ENCODE results near the gene ZFP91. TPM values are rescaled to one million over a fixed set of nuclear protein-coding genes. Genes with fewer than 3 reads are reported as not detected.

The ZFP91 gene
- total and polyA plus RNA-seq, 2 donors (not counting 3 experiments of a cell fraction or from before 2014, with no cell fraction given) = 20.2 to 52.0 TPM

DNA sequence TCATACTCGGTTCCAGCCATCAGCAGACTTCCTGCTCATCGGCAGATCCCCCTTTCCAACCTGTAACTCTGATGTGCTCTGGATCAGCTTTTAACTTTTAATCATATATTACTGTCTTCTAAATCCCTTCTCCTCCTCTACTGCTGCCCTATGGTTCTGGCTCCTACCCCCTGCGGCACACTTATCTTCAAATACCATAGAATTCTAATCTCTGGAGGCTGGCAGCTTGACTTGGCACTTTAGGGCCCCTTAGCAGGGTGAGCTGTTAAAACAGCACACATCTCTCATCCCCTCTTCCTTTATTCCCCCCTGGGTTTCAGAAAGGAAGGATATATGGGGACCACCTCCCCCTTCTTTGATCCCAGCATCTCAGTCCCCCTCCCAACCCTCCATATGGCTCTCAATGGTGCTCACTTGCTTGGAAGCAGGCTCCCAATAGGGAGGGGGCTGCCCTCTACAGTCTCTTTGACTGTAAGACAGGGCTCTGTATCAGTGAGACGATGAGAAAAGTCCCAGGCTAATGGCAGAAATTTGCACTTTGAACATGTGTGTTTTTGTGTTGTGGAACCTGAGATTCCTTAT lies 39.2 kb downstream of the ZFP91 start:
- no peaks in the 10 kb centered on the region for H3K79me2 ChIP-seq (ENCODE audit: control insufficient read depth, insufficient read depth, low read length)
- DNase-seq (ENCODE audit: low read depth, low spot score) (no peak), FAIRE-seq (no peak)
- no peaks in the 10 kb centered on the region for H3K9me1 ChIP-seq (replicated peaks; ENCODE audit: control insufficient read depth, extremely low read depth, insufficient read depth, low read length)
- no peaks in the 10 kb centered on the region for H3K27me3 ChIP-seq (ENCODE audit: control insufficient read depth in 2 of 2, insufficient read depth in 2 of 2, low read length in 2 of 2)
- ChIA-PET CTCF (interaction anchor here (1.3 to 2.4 kb wide), 2 partner anchors 10 to 50 kb away, joined by 3 to 13 read pairs; no protein-coding TSS in a partner anchor), POLR2A (no interaction called here)
- no peak overlapping the region for H3K27ac ChIP-seq (ENCODE audit: insufficient read depth, low read depth, low read length)
- no peak overlapping the region for H2AFZ ChIP-seq (ENCODE audit: low read depth, low read length)
- H3K9ac ChIP-seq (replicated peaks; ENCODE audit: extremely low read depth, insufficient read depth, low read length) = no peak overlapping the region
- intact Hi-C loops (cut with micrococcal nuclease) (no loop called here), dilution Hi-C loops (cut with MboI; ENCODE audit: extremely low pct_ligation_motif_present, low sequenced_read_pairs) (no loop called here)
- TSS peak; percentile 10 for BruUV-seq (replicated peaks)
- H3K4me1 ChIP-seq (ENCODE audit: control insufficient read depth, extremely low read depth, insufficient read depth, low read length) = no peaks in the 10 kb centered on the region
- no peaks in the 10 kb centered on the region for H4K20me1 ChIP-seq (replicated peaks; ENCODE audit: control insufficient read depth, extremely low read depth, insufficient read depth, low read length)
- no peak for TF ChIP-seq FOS (IDR thresholded peaks at IDR 0.05; ENCODE audit: borderline replicate concordance, insufficient read depth, low read length)
- TF ChIP-seq, protein P1, sequence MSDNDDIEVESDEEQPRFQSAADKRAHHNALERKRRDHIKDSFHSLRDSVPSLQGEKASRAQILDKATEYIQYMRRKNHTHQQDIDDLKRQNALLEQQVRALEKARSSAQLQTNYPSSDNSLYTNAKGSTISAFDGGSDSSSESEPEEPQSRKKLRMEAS (IDR thresholded peaks at IDR 0.05; ENCODE audit: insufficient read depth, insufficient read length) = no peak
- TF ChIP-seq POLR2A (IDR thresholded peaks at IDR 0.05; ENCODE audit: low read depth, low read length) = no peak
- TF ChIP-seq MYC (IDR thresholded peaks at IDR 0.05; ENCODE audit: low read depth, low read length) = no peak
- no peak for TF ChIP-seq JUN (IDR thresholded peaks at IDR 0.05; ENCODE audit: borderline replicate concordance, insufficient read depth, insufficient read length, low read depth)
- no peak for TF ChIP-seq POLR2AphosphoS5 (IDR thresholded peaks at IDR 0.05; ENCODE audit: insufficient read depth, low read depth, low read length)
- peaks cover 27 to 41% of the 10 kb centered on the region in 2 experiments for H3K36me3 ChIP-seq (ENCODE audit: control insufficient read depth in 2 of 2, extremely low read depth in 1 of 2, insufficient read depth in 2 of 2, low read length in 2 of 2)
- H3K4me2 ChIP-seq (ENCODE audit: insufficient read depth, low read length) = no peak overlapping the region
- no peak overlapping the region for H3K4me3 ChIP-seq (replicated peaks in 1 of 3; ENCODE audit: insufficient read depth in 1 of 3, low read depth in 1 of 3, low read length in 3 of 3)
- no peaks in the 10 kb centered on the region for H3K9me3 ChIP-seq (replicated peaks; ENCODE audit: control insufficient read depth, insufficient read depth, low read length)

DNA sequence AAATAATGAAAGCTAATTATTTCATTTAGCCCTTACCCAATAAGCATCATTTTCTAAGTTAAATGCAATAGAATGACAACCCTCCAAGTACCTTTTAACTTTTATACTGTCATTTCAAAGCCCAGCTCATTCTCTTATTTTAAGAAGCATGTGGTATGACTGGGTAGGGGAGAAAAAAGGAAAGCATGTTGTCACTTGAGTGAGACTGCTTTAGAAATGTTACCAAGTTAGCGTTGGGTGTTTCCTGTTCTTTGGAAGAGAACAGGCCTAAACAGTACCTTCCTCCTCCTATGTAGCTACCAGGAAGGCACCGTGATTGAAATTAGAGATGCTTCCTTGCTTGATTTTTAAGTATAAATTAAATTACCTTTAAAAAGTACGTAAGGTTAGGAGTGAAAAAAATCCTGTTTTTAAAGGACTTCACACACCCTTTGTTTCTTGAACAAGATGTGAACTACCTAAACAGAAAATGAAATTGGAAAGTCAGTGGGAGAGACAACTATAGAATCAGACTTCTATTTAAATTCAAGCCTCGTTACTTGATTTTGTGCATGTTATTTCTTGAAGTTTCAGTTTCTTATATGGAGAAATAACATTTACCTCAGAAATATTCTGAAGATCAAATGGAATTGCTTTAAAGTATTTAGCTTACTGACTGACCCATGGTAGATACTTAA lies 42.9 kb downstream of the ZFP91 start:
- Histone ChIP-seq H2AFZ (ENCODE audit: low read depth, low read length) (no peak overlapping the region), H3K27ac (ENCODE audit: insufficient read depth, low read depth, low read length) (no peak overlapping the region), H3K9me1 (replicated peaks; ENCODE audit: control insufficient read depth, extremely low read depth, insufficient read depth, low read length) (no peaks in the 10 kb centered on the region), H3K4me1 (ENCODE audit: control insufficient read depth, extremely low read depth, insufficient read depth, low read length) (peaks cover under 1% of the 10 kb centered on the region), H3K79me2 (ENCODE audit: control insufficient read depth, insufficient read depth, low read length) (no peaks in the 10 kb centered on the region), H3K36me3 (ENCODE audit: control insufficient read depth in 2 of 2, extremely low read depth in 1 of 2, insufficient read depth in 2 of 2, low read length in 2 of 2) (peaks cover 28 to 30% of the 10 kb centered on the region in 2 experiments), H3K4me3 (replicated peaks in 1 of 3; ENCODE audit: insufficient read depth in 1 of 3, low read depth in 1 of 3, low read length in 3 of 3) (no peak overlapping the region), H3K27me3 (ENCODE audit: control insufficient read depth in 2 of 2, insufficient read depth in 2 of 2, low read length in 2 of 2) (no peaks in the 10 kb centered on the region), H4K20me1 (replicated peaks; ENCODE audit: control insufficient read depth, extremely low read depth, insufficient read depth, low read length) (no peaks in the 10 kb centered on the region), H3K9ac (replicated peaks; ENCODE audit: extremely low read depth, insufficient read depth, low read length) (no peak overlapping the region), H3K4me2 (ENCODE audit: insufficient read depth, low read length) (no peak overlapping the region), H3K9me3 (replicated peaks; ENCODE audit: control insufficient read depth, insufficient read depth, low read length) (no peaks in the 10 kb centered on the region)
- ChIA-PET POLR2A (no interaction called here), CTCF (interaction anchor here (1.6 kb wide), 1 partner anchor 8 kb away, joined by 9 read pairs; no protein-coding TSS in a partner anchor)
- intact Hi-C loops (cut with micrococcal nuclease) (no loop called here), dilution Hi-C loops (cut with MboI; ENCODE audit: extremely low pct_ligation_motif_present, low sequenced_read_pairs) (no loop called here)
- no TSS peak for BruUV-seq (replicated peaks)
- FAIRE-seq (no peak), DNase-seq (ENCODE audit: low read depth, low spot score) (no peak)
- TF ChIP-seq GATA2 (IDR thresholded peaks at IDR 0.05; ENCODE audit: insufficient read depth, insufficient read length, low read depth, low read length) (no peak), POLR2AphosphoS5 (IDR thresholded peaks at IDR 0.05; ENCODE audit: insufficient read depth, low read depth, low read length) (no peak), EZH2 (IDR thresholded peaks at IDR 0.05; ENCODE audit: borderline replicate concordance, low read depth, low read length, severe bottlenecking) (no peak), POLR2A (IDR thresholded peaks at IDR 0.05; ENCODE audit: low read depth, low read length) (no peak), FOS (IDR thresholded peaks at IDR 0.05; ENCODE audit: borderline replicate concordance, insufficient read depth, low read length) (no peak), JUN (IDR thresholded peaks at IDR 0.05; ENCODE audit: borderline replicate concordance, insufficient read depth, insufficient read length, low read depth) (no peak), MYC (IDR thresholded peaks at IDR 0.05; ENCODE audit: low read depth, low read length) (no peak)
- TF ChIP-seq, protein P1 (IDR thresholded peaks at IDR 0.05; ENCODE audit: insufficient read depth, insufficient read length) = no peak
- TF ChIP-seq, protein P2, sequence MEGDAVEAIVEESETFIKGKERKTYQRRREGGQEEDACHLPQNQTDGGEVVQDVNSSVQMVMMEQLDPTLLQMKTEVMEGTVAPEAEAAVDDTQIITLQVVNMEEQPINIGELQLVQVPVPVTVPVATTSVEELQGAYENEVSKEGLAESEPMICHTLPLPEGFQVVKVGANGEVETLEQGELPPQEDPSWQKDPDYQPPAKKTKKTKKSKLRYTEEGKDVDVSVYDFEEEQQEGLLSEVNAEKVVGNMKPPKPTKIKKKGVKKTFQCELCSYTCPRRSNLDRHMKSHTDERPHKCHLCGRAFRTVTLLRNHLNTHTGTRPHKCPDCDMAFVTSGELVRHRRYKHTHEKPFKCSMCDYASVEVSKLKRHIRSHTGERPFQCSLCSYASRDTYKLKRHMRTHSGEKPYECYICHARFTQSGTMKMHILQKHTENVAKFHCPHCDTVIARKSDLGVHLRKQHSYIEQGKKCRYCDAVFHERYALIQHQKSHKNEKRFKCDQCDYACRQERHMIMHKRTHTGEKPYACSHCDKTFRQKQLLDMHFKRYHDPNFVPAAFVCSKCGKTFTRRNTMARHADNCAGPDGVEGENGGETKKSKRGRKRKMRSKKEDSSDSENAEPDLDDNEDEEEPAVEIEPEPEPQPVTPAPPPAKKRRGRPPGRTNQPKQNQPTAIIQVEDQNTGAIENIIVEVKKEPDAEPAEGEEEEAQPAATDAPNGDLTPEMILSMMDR (IDR thresholded peaks at IDR 0.05; ENCODE audit: extremely low read depth in 1 of 2, insufficient read depth in 1 of 2, low read depth in 1 of 2, low read length in 2 of 2) = no peak

Measured in endothelial cell of umbilical vein (primary cell).